Keratinocyte (primary cell): ENCODE results near the gene RPL38. TPM values are rescaled to one million over a fixed set of nuclear protein-coding genes. Genes with fewer than 3 reads are reported as not detected.

Experiments
- DNase-seq: peaks from one replicate; pipeline ENCODE4 v3.0.0-alpha.2; 2011; ENCODE audit warnings: low read depth, missing footprints, low spot score
- FAIRE-seq: peaks from 2 replicates; lab custom pipeline; 2011; peaks lifted over from hg19 to GRCh38; lab: Jason Lieb, UNC
- H2AFZ ChIP-seq: 2 replicates; pipeline ENCODE4 v1.6.0; 2012; ENCODE audit warnings: low read length, control low read depth, inconsistent platforms; ENCODE audit not compliant: control insufficient read depth
- H3K27ac ChIP-seq: 2 replicates; pipeline ENCODE4 v1.5.1; 2011; ENCODE audit warnings: low read length; ENCODE audit not compliant: control insufficient read depth, insufficient read depth
- H3K27me3 ChIP-seq: 3 replicates; pipeline ENCODE4 v1.6.0; 2011; ENCODE audit warnings: low read length; ENCODE audit not compliant: control insufficient read depth, insufficient read depth; ENCODE audit errors: extremely low read depth
- H3K36me3 ChIP-seq, 2 experiments: 2 replicates in 1 of 2; 3 replicates in 1 of 2; pipeline ENCODE4 v1.5.1; 2011; ENCODE audit warnings: low read length in 2 of 2, mild to moderate bottlenecking in 1 of 2; ENCODE audit not compliant: control insufficient read depth in 2 of 2, insufficient read depth in 2 of 2; ENCODE audit errors: extremely low read depth in 1 of 2
- H3K4me1 ChIP-seq: 3 replicates; pipeline ENCODE4 v1.5.1; 2011; ENCODE audit warnings: low read length; ENCODE audit not compliant: control insufficient read depth, insufficient read depth; ENCODE audit errors: extremely low read depth
- H3K4me2 ChIP-seq: 3 replicates; pipeline ENCODE4 v1.6.0; 2011; ENCODE audit warnings: low read depth, low read length; ENCODE audit not compliant: control insufficient read depth, insufficient read depth; ENCODE audit errors: extremely low read depth
- H3K4me3 ChIP-seq, 3 experiments: fragments of 200-600 bp in 1 of 3; sonication (generic) in 1 of 3; 2 replicates in 2 of 3; 3 replicates in 1 of 3; pipeline ENCODE4 v1.5.1; 2011 to 2016; ENCODE audit warnings: low read length in 3 of 3, mild to moderate bottlenecking in 3 of 3, control low read depth in 2 of 3, inconsistent platforms in 1 of 3, low read depth in 1 of 3, mixed read lengths in 1 of 3, mixed run types in 1 of 3, moderate library complexity in 1 of 3; ENCODE audit not compliant: control insufficient read depth in 2 of 3, insufficient read depth in 2 of 3; ENCODE audit errors: extremely low read depth in 1 of 3
- H3K79me2 ChIP-seq: 2 replicates; pipeline ENCODE4 v1.6.0; 2012; ENCODE audit warnings: low read length; ENCODE audit not compliant: control insufficient read depth, insufficient read depth
- H3K9ac ChIP-seq: 3 replicates; pipeline ENCODE4 v1.6.0; 2011; ENCODE audit warnings: low read length; ENCODE audit not compliant: control insufficient read depth, insufficient read depth; ENCODE audit errors: extremely low read depth
- H3K9me1 ChIP-seq: 3 replicates; pipeline ENCODE4 v1.6.0; 2011; ENCODE audit warnings: low read length; ENCODE audit not compliant: control insufficient read depth, insufficient read depth; ENCODE audit errors: extremely low read depth
- H3K9me3 ChIP-seq: 2 replicates; pipeline ENCODE4 v1.5.1; 2012; ENCODE audit warnings: low read depth, low read length; ENCODE audit not compliant: control insufficient read depth
- H4K20me1 ChIP-seq: 3 replicates; pipeline ENCODE4 v1.6.0; 2011; ENCODE audit warnings: low read length; ENCODE audit not compliant: control insufficient read depth, insufficient read depth; ENCODE audit errors: extremely low read depth
- CTCF ChIP-seq, 3 experiments: IDR thresholded peaks in 1 of 3; conservative IDR thresholded peaks in 1 of 3; optimal IDR thresholded peaks in 1 of 3; 2 replicates in 2 of 3; 3 replicates in 1 of 3; pipeline versions ENCODE3 to v1.5.1; 2011; ENCODE audit warnings: low read length in 3 of 3, mild to moderate bottlenecking in 3 of 3, moderate library complexity in 2 of 3, control low read depth in 1 of 3, inconsistent platforms in 1 of 3; ENCODE audit not compliant: insufficient read depth in 2 of 3; ENCODE audit errors: extremely low read depth in 1 of 3
- EZH2 ChIP-seq: IDR thresholded peaks from one replicate; pipeline ENCODE4 v1.6.1; 2012; ENCODE audit warnings: inconsistent platforms, mild to moderate bottlenecking, low read length, moderate library complexity
- dilution Hi-C: fragments of 300-500 bp; cut with MboI; formaldehyde crosslinking; loops from one replicate; pipeline ENCODE4 v1.7.0; 2020; ENCODE audit warnings: low sequenced_read_pairs; ENCODE audit not compliant: extremely low pct_ligation_motif_present
- polyA plus RNA-seq, 5 experiments: library from polyadenylated mRNA; depleted of rRNA in 3 of 5; stranded (reverse) in 3 of 5; stranded (forward) in 1 of 5; unstranded in 1 of 5; fragments of >200 nt; gene quantifications; 1 replicate in 1 of 5; 2 replicates in 3 of 5; 3 replicates in 1 of 5; pipeline versions ENCODE4 v1.2.1 to v1.2.3, GENCODE V29; 2011 to 2012; ENCODE audit warnings: missing spikeins in 2 of 5, low read depth in 1 of 5, low replicate concordance in 1 of 5

Gene RPL38
- polyA plus RNA-seq, 1 donor (not counting 4 experiments of a cell fraction or from before 2014, with no cell fraction given): 1,779 TPM

GRCh38 chr17:74224959-74225725, 21.7 kb downstream of the RPL38 start:
- Histone ChIP-seq H3K9me1 (no peaks in the 10 kb centered on the region), H3K9ac (no peak overlapping the region), H3K4me2 (no peak overlapping the region), H3K27me3 (peaks cover 5% of the 10 kb centered on the region), H3K27ac (no peak overlapping the region), H3K79me2 (no peaks in the 10 kb centered on the region), H3K4me1 (no peaks in the 10 kb centered on the region), H3K4me3 (no peak overlapping the region), H2AFZ (no peak overlapping the region), H3K9me3 (no peaks in the 10 kb centered on the region), H3K36me3 (no peaks in the 10 kb centered on the region), H4K20me1 (no peaks in the 10 kb centered on the region)
- DNase-seq (no peak), FAIRE-seq (no peak)
- TF ChIP-seq EZH2 (no peak), CTCF (optimal IDR thresholded peaks at IDR 0.05 in 1 of 3, IDR thresholded peaks at IDR 0.05 in 1 of 3, conservative IDR thresholded peaks at IDR 0.05 in 1 of 3; ENCODE audit: extremely low read depth in 1 of 3, insufficient read depth in 2 of 3, low read length in 3 of 3) (no peak)
- dilution Hi-C loops: no loop called here

- no peak overlapping the region for H3K9ac ChIP-seq
- H3K4me3 ChIP-seq: no peak overlapping the region
- H4K20me1 ChIP-seq: no peaks in the 10 kb centered on the region
- dilution Hi-C loops: no loop called here
- FAIRE-seq (no peak), DNase-seq (no peak)
- no peaks in the 10 kb centered on the region for H3K79me2 ChIP-seq
- H3K4me2 ChIP-seq: no peak overlapping the region
- TF ChIP-seq CTCF (optimal IDR thresholded peaks at IDR 0.05 in 1 of 3, IDR thresholded peaks at IDR 0.05 in 1 of 3, conservative IDR thresholded peaks at IDR 0.05 in 1 of 3; ENCODE audit: extremely low read depth in 1 of 3, insufficient read depth in 2 of 3, low read length in 3 of 3) (no peak), EZH2 (no peak)
- no peaks in the 10 kb centered on the region for H3K36me3 ChIP-seq
- peaks cover 5% of the 10 kb centered on the region for H3K27me3 ChIP-seq
- no peaks in the 10 kb centered on the region for H3K9me1 ChIP-seq
- H3K27ac ChIP-seq: no peak overlapping the region
- no peak overlapping the region for H2AFZ ChIP-seq
- no peaks in the 10 kb centered on the region for H3K9me3 ChIP-seq
- H3K4me1 ChIP-seq: no peaks in the 10 kb centered on the region
Observed at GRCh38 chr17:74226252-74226651, 22.8 kb downstream of the RPL38 start.
